ENCODE data around the gene BABAM2. TPM values are rescaled to one million over a fixed set of nuclear protein-coding genes. Genes with fewer than 3 reads are reported as not detected.

Gene BABAM2
- polyA plus RNA-seq, 1 donor = 21.9 TPM

DNA sequence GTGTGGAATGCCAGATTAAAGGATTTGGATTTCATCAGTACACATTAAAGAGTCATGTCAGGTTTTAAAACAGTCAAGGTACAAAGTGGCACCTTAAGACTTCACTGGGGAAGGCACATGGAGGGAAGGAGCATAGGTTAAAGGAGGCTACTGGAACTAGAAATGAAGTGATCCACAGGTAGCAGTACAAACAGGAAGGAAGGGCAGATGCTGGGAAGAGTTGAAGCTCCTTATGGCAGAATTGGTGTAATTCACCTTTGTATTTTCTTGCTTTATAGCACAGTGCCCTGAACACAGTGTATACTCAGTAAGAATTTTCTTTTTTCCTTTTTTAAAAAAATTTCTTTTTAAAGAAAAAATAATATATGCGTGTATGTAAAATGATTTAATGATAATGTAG, 177.1 kb downstream of the BABAM2 start:
- no peak for DNase-seq (ENCODE audit: low read depth)

DNA sequence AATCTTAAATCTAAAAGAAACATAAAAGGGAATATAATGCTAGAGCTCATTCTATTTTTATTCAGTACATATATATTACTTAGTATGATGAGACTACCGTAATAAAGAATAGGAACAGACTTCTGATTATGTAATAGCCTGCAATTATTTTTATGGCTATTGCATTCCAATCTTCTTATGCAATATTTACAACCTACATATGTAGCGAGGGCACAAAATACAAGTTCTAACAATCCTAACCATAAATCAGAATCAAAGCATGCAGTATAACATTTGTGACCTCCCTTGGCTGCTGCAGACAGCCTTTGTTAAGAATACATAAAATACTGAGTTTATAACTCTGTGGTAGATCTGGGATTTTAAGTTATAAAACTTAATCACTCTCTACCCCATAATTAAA, 177.6 kb downstream of the BABAM2 start:
- no peak for DNase-seq (ENCODE audit: low read depth)

DNA sequence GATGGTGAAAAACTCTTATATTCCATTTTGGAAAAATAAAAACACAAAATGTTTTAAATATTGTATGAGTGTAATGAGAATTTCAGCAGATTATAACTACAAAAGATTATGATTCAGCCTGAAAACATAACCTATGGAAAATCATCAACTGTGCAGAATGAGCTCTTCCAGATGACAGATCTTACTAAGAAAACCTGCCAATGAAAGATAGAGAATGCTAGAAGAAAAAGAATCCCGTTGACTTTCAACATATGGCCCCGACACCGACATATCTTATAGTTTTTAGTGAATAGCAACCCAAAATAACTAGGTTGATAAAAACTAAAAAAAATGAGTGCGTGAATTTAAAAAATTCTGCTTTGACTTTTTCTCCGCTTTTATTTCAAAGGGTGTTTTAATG, 178.0 kb downstream of the BABAM2 start:
- no peak for DNase-seq (ENCODE audit: low read depth)

DNA sequence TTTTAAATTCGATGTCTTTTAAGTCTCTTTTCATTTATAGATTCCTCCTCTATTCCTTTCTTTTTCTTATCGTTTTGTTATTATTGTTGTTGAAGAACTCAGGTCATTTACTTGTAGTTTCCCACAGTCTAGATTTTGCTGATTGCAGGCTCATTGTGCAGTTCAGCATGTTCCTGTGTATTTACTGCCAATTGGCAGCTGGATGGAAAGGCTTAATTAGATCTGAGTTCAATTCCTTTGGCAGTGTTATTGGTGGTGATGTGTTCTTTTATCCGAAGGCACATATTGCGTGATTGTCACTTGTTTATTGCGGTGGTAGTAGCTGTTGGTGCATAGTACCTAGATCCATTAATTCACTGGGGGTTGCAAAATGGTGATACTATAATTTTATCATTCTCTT, 180.7 kb downstream of the BABAM2 start:
- no peak for DNase-seq (ENCODE audit: low read depth)

DNA sequence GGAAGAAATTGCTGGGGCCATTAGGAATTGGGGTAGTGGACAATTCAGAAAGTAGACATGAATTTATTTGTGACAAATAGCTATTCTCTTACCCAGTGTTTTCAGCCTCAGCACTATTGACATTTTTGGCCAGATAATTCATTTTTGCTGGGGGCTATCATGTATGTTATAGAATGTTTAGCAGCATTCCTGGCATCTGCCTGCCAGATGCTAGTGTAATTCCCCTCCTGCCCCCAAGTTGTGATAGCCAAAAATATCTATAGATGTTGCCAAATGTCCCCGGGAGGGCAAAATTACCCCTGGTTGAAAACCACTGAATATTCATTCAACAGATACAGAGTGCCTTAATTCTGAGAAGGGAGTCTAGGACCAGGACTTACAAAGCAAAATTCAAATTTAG, 183.6 kb downstream of the BABAM2 start:
- no peak for DNase-seq (ENCODE audit: low read depth)

DNA sequence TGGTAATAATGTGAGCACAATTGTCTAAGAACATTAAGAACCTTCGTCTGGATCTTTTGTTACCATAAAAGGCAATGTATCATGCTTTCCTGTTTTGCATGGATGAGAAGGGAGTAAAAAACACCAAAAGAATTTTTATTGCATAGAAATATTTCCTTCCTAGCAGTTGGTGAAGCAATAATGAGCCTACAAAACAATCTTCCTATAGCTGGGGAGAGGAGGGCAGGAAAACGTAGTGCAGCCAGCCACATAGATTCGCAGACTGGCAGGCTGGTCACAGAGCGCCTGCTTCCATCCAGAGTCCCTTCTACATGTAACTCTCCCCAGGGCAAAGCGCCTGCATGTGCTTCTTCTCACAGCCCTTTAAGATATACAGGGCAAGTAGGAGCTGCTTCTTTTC, 190.4 kb downstream of the BABAM2 start:
- no peak for DNase-seq (ENCODE audit: low read depth)

DNA sequence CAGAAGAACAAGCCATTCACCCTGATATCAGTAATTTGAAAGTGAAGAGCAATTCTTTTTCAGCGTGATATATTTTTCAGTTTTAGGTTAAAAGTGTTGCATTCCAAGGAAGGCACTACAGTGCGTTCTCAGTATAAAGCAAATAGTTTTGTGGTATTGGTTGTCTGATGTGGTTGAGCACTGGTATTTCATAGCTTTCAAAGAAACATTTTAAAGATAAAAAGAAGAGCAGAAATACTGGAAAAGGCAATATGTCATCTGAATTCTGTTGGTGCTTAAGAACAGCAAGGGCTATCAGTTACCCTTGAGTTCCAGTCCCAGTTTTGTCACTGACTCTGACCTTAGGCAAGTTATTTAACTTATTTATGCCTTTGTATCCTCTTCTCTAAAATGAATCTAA, 191.6 kb downstream of the BABAM2 start:
- DNase-seq (ENCODE audit: low read depth) = no peak

DNA sequence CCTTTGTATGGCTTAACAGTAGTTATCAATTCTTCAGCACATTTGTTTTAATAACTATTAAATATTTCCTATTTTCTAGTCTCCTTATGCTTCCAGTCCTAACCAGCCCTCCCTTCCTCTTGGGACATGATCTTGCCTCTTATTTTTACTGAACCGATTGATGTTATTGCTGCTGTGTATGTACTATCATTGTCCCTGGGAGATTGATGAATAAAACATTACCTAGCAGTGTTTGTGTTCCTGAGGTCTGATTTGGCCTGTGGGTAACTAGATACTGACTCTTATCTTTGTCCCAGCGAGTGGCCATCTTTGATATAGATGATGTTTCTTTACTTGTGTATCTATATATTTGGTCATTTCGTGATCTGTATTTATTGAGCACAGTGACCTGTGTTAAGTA, 192.9 kb downstream of the BABAM2 start:
- DNase-seq (ENCODE audit: low read depth) = no peak

DNA sequence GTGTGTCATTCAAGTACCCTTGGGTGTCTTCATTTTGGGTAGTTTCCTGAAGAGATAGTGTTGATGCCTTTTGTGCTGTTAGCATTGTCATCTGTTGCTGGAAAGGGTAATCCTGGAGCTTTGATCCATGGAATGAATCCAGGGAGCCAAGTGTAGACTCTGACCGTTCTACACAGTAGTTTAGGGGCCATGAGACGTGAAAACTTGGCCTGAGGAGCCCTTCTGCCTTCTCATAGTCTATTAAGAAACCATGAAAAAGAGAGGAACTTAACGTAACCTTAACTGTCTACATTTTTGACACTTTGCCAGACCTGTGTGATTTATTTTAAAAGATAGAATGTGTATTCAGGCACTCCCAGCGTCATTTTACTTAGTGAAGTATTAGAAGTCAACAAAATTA, 194.0 kb downstream of the BABAM2 start:
- DNase-seq (ENCODE audit: low read depth) = no peak

DNA sequence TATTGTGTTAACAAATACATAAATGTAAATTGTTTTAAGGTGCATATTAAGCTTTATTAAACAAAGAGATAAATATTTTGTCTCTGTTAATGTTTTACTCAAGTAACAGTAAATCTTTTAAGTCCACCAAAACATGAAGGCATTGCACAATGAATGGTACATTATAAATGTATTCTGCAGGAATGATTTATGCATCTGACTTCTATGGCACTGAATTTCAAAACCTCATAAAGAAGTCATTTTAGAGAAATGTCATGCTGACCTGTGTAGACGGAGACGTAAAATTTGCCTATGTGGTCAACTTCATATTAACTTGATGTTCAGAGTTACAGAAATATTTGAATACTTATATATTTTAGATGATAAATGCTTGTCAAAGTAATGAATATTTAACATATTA, 194.7 kb downstream of the BABAM2 start:
- no peak for DNase-seq (ENCODE audit: low read depth)

DNA sequence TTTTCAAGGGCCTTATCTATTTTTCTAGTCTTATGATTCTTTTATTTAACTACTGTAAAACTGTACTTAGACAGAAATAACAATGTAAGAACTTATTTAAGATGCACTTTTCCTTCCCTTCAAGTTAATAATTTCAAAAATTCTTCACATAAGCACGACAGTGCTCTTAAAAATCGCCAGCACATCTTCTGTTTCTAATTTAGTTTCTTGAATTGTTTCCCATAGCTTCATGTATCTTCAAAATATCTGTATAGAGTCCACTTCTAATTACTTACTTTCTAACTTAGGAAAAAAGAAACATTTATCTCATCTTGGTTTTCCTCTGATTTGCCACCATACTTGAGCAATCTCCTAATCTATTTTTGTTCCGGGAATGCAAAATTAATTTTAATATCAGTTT, 196.1 kb downstream of the BABAM2 start:
- DNase-seq (ENCODE audit: low read depth) = no peak

DNA sequence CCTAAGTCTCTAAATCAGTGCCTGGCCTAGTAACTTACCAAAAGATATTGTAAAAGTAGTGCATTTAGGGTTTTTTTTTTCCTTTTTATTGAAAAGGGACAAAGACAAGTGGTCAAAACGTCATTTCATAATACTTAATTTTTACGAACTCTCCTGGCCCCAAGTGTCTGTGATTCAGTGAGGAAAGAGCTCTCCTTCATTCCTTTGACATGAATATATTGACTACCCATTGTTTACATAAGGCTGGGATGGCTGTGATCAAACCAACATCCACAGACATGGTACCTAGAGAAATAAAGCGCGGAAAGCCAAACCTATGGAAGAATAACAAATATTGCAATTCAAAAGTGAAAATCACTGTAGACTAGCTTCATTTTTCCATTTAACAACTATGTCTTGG, 198.4 kb downstream of the BABAM2 start:
- no peak for DNase-seq (ENCODE audit: low read depth)

DNA sequence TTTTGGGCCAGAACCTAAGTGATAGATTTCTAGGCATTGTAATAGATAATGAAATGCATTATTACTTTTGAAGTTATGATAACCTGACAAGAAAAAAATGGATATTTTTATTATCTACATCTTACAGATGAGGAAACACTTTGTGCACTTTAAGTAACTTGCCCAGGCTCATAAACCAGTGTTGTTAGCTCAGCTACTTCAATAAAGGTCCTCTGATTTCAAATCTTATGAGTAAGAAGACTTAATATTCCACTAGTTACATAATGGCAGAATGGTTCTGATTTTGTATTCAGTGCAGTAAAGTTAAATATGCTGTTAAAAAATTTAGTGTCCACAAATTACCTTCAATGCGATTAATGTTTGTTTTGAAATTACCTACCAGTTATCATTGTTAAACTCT, 199.0 kb downstream of the BABAM2 start:
- no peak for DNase-seq (ENCODE audit: low read depth)

DNA sequence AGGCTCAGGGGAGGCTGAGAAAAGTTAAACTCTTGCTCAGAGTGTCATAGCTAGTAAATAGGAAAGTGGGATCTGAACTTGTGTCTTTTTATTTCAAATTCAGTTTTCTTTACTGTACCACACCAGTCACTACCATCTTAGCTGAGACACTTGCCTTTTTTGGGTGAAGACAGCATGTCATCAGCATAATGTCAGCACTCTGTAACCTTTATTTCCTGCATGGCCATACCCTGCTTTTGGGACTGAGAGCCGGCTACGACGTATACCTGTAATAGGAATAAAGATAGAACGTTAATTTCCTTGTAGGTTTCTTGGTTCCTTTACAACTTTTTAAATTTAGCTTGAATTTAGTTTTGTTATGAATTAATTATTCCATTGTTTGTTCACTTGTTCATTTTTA, 202.8 kb downstream of the BABAM2 start:
- DNase-seq (ENCODE audit: low read depth) = no peak

DNA sequence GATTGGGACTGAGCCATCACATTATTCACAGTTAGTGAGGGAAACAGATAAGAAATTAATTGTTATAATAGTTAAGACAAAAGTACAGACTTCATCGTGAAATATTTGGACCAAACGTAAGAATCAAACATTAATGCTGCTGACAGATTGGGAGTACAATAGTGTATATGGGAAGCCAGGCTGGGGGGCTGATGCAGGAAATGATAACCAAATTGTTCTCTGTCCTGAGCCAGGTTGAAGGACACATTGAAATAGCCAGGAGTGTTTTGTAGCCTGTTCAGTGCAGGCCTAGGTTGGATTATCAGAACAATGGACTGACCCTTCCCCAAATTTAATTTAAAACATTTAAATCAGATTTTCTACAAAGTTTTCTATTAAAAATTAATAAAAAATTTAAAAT, 203.2 kb downstream of the BABAM2 start:
- DNase-seq (ENCODE audit: low read depth) = no peak

DNA sequence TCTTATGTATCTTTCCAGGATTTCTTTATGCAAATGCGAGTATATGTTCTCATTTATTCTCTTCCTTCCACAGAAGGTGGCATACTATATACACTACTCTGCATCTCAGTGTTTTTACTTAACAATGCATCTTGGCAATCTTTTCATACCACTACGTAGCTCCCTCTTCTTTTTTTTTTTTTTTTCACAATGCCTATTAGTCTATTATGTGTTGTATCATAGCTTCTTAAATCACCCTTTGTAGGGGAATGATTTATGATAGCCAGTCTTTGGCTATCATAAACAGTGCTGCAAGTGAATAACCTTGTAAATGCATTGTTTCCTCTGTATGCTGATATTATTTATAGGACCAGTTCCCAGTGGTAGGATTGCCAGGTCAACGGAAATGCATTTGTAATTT, 204.2 kb downstream of the BABAM2 start:
- no peak for DNase-seq (ENCODE audit: low read depth)

DNA sequence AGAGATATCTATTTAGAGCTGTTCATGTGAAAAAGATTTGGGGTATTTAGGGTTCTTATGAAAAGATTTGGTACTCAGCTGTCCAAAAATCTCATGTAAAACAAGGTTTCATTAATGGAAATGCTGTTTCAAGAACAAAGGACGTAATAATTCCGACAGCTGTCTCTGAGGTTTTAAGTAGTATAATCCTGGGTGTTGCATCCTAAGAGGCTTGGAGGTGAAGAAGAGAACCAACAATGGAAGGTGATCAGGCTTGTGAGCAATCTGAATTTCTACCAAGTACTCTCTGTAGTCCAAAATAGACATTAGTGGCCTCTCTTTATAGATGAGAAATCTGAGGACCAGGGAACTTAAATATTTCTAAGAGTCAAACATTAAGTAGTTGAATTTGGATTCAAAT, 205.1 kb downstream of the BABAM2 start:
- no peak for DNase-seq (ENCODE audit: low read depth)

DNA sequence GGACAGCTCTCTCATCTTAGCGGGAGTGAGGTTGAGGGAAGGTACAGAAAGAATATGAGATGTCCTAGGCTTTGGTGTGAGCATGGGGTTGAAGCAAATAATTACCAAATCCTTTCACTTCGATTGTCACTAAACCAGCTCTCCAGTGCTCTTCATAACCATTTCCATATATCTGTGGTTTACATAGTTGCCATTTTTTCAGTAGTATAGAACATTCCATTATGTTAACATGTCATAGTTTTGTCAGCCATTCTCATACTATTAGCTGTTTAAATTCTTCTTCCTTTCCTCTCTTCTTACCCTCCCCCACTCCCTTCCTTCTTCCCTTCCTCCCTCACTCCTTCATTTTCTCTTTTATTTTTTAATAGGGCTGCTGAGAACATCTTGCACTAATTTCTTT, 205.9 kb downstream of the BABAM2 start:
- no peak for DNase-seq (ENCODE audit: low read depth)

DNA sequence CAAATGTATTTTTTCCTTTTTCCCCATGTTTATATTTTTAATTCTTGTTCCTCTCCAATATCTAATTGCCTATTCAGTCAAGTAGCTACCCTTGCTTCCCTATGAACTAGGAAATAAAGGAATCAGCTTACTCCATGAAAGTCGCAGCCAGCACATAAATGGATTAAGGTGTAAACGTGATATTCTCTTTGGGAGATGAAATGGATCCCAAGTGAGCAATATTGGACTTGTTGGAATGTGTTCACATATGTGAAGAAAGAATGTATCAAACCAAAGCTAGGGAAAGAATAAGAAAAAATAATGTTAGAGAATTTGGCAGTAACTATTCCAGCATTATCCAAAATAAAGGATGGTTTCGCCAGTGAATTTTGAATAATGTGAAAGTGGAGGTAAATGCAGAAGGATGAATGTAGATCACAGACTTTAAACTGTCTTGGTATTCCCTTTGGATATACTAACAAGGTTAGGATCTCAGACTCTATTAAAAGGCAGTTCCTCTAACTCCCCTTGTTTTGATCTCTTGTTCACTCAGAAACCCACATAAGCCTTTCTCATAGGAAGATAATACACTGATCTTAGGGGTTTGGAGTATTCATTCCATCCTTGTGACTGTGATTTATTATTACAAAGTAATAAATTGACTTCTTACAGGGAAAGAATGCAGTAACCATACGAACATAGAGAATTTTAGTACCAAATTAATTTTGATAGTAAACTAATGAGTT, 208.1 kb downstream of the BABAM2 start:
- DNase-seq (ENCODE audit: low read depth) = no peak

DNA sequence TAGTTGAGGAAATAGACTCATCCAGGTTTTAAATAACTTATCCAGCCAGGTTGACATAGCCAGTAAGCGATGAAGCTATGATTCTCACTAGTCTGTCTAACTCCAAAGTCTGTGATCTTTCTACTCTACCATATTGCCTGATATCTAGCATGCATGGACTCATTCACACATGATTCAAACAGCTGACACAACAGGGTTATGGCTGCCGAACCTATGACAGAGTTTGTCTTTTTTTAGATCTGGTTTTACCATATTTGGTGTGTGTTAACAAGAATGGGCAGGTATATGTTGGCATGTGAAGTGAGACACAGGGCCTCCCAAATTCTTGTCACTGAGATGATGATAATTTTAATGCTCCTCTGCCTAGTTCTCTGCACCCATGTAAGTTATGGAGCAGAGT, 210.6 kb downstream of the BABAM2 start:
- DNase-seq (ENCODE audit: low read depth) = no peak

DNA sequence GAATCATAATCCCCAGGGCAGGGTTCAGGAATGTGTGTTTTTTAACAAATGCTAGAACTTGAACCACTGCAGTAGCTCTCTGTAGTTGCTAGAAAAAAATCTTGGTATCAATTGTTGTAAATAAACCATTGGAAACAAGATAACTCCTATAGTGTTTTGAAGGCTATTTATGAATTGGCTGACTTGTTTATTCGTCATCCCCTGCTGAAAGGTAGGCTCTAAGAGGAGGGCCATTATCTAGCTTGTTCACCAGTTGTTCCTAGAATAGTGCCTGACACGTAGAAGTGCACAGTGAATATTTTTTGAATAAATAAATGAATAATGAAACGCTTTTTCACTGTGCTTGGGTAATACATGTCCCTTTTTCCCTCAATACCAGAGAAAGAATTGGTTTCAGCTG, 211.4 kb downstream of the BABAM2 start:
- DNase-seq (ENCODE audit: low read depth) = no peak

DNA sequence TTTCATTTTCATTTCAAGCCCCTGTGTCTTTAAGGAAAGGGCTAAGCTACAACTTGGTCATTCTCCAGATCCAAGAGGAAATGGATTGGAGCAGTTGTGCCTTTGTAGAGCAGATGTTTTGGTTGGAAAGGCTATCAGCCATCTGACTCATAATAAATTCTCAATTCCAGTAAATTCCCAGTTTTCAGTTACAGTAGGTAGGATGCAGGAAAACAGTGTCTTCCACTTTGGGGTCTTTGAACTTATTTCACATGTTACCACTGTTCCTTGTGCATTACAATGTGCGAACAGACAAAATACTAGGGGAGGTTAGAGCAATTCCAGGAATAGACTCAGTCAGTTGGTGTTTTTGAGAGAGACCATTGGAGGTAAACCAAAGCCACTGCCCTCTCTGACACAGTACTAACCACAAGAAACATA, 211.9 kb downstream of the BABAM2 start:
- DNase-seq (ENCODE audit: low read depth) = peak; percentile 70

DNA sequence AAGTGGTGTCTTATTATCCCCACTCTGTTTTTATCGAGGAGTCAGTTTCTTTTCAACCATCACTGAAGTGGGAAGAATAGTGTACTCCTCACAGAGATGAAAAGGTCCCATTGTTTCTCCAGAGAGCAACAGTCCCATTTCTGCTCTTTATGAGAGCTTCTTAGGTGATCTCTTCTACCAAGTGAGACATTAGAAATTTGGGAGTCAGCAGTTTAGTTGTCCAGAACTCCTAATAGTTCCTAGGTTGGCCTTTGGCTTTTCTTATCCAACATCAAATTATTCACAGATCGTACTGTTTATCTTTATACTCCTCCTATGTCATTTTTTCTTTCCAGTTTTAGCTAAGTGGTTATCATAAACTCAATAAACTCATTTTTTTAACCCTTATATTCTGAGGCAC, 213.1 kb downstream of the BABAM2 start:
- DNase-seq (ENCODE audit: low read depth) = no peak

DNA sequence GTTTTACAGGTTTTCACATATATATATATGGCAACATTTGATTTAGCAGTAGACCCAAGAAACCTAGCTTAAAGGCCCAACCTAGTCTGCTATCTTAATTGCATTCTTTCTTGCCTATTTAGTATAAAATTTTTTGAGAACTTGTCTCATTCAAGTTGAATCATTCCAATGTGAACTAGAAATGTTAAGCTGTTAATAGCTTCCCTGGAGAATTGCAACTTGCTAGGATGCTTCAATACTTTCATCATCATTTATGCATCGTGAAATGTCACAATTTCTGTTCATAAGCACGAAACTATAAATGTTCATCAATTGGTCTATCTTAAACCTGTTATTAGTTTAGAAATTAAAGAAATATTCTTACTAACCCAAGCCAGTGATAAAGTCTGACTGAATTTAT, 217.6 kb downstream of the BABAM2 start:
- DNase-seq (ENCODE audit: low read depth) = no peak
